ENCODE results near the gene ADM5.

The ADM5 gene, protein sequence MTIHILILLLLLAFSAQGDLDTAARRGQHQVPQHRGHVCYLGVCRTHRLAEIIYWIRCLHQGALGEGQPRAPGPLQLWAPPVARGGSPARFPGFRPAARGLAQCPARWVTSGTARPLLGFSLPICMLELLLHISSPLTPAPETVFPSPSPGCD

DNA sequence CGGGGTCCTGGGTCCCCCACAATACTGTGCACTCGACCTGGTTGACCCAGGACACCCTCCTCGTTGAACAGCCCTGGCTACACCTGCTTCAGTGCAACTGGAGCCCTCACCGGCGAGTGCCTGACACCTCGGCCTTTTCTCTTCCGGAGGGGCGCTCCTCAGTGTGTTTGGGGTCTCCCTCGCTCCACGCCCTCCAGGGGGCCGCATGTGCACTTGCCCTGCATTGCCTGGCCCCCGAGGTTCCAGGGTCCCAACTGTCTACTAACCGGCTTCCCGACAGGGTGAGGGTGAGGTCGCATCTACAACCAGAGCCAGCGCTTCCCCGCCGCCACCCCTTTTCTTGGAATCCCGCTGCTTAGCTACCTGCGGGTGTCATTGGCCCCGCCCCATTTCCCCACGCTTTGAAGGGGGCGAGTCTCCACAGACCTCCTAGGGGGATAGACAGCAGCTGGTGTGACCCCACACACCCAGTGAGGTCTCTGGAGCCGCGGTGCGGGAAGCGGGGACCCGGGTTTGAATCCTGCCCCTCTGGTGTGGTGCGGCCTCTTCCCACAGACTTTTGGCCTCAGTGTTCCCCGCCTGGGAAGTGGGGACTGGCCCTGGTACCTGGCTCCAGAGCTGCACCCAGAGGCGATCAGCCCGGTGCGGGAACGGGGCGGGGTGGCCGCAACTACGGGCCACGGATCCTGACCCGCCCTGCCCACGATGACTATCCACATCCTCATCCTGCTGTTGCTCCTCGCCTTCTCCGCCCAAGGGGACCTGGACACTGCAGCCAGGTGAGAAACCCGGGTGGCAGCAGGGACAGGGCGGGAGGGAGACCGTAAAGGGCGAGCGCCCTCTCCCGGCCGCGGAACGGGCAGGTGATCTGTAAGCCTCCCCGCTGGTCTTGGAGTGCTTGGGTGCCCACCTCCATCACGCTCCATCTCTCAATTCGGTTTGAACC lies at the start of gene ADM5:
Gene ADM5 (plus strand): TSS at position 462 of the 946 bp plus-strand sequence. CDS start 244 bp downstream, at position 706.
- Histone ChIP-seq H3K4me1 (ENCODE audit: control insufficient read depth, insufficient read depth, low read length, unreplicated experiment) (no peaks in the 10 kb centered on the region), H3K27ac (ENCODE audit: low read depth, low read length) (peak within 1 kb of the TSS; percentile 29; the same call in 1 of the 2 replicates), H3K4me3 (ENCODE audit: low read depth, low read length) (peak within 1 kb of the TSS; percentile 81), H2AFZ (ENCODE audit: low read length, unreplicated experiment) (peak within 1 kb of the TSS; percentile 84), H3K27me3 (ENCODE audit: insufficient read depth, low read length) (no peaks in the 10 kb centered on the region), H3K36me3 (ENCODE audit: insufficient read depth, low read length) (no peaks in the 10 kb centered on the region), H3K79me2 (ENCODE audit: control insufficient read depth, insufficient read depth, low read length, unreplicated experiment) (no peaks in the 10 kb centered on the region)

DNA sequence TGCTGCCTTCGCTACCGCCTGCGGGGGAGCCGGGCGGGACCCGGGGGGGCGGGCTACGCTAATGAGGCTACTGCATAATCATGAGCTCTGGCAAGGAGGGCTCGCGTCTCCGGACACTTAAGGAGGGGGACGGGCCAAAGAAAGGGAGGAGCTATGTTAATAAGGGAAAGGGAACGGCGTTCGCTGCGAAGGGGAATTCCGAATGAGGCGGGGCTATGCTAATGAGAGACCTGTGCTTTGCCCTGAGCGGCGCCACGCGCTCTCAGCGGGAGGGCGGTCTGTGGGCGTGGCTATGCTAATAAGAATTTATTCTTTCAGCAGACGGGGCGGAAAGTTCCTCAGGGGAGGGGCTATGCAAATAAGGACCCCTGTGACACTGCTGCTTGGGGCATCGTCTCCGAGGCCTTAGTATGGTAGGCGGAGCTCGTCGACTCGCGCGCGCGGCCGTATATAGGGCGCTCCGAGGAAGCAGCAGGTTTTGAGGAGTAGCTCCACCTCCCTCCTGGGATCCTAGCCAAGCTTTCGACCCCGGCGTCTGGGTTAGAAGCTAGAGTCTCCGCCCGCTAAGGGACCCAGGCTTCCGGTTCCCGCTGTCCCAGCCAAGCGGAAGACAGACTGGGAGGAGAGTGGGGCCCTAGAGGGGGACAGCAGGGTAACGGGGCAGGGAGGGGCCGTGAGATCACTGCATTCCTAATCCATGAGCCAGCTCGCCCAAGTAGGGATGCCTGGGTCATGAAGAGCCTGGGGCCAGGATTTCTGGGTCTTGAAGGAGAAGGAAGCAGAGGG lies 49.1 kb upstream of the ADM5 start, which contains the start of gene RRAS:
Gene RRAS (minus strand): TSS at position 31 of the 786 bp plus-strand sequence. CDS start 45 bp downstream, outside the sequence.
- Histone ChIP-seq H3K36me3 (ENCODE audit: insufficient read depth, low read length) (no peaks in the 10 kb centered on the region), H3K4me1 (ENCODE audit: control insufficient read depth, insufficient read depth, low read length, unreplicated experiment) (peaks cover 21% of the 10 kb centered on the region), H3K79me2 (ENCODE audit: control insufficient read depth, insufficient read depth, low read length, unreplicated experiment) (peaks cover 45% of the 10 kb centered on the region), H2AFZ (ENCODE audit: low read length, unreplicated experiment) (no peak within 1 kb of the TSS), H3K4me3 (ENCODE audit: low read depth, low read length) (peak within 1 kb of the TSS; percentile 95), H3K27me3 (ENCODE audit: insufficient read depth, low read length) (no peaks in the 10 kb centered on the region), H3K27ac (ENCODE audit: low read depth, low read length) (peak within 1 kb of the TSS; percentile 100)

DNA sequence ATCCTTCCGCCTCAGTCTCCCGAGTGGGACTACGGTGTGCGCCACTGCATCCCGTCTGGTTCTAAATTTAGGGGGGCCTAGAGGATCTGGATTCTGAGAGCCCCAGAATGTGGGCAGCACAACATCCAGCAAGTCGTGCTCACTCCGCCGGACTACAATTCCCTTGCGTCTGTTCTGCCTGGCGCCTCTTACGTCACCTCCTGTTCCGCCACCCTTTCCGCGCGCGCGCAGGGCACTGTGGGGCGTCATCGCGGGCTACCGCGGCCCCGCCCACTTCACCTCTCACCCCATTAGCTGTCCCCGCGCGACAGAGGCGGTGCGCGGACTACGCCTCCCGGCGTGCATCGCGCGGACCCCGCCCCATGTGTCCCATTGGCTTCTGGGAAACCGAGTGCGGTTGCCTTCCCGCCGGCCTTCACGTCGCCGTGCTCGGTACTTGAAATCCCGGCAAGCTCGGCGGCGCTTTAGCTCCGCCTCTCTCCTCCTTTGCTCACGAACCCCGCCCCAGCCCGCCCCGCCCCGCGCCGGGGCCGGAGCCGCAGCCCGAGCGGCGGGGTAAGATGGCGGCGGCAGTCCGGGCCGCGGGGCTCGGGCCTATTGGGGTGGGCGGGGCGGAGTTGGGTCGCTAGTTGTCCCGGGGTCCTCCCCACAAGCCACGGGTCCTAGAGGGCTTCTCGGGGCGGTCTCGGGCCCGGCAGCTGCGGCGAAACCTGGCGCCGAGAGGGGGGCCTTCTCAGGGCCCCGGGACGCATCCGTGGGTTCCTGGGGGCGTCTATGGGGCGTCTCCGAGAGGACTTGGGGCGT lies 47.5 kb upstream of the ADM5 start, which contains the start of gene SCAF1:
Gene SCAF1 (plus strand): TSS at position 522 of the 804 bp plus-strand sequence. CDS start 2,818 bp downstream, outside the sequence.
- H3K4me3 ChIP-seq (ENCODE audit: low read depth, low read length), result peak within 1 kb of the TSS; percentile 99
- H3K27me3 ChIP-seq (ENCODE audit: insufficient read depth, low read length), result no peaks in the 10 kb centered on the region
- H3K79me2 ChIP-seq (ENCODE audit: control insufficient read depth, insufficient read depth, low read length, unreplicated experiment), result peaks cover 49% of the 10 kb centered on the region
- H2AFZ ChIP-seq (ENCODE audit: low read length, unreplicated experiment), result no peak within 1 kb of the TSS
- H3K27ac ChIP-seq (ENCODE audit: low read depth, low read length), result peak within 1 kb of the TSS; percentile 100
- no peaks in the 10 kb centered on the region for H3K36me3 ChIP-seq (ENCODE audit: insufficient read depth, low read length)
- H3K4me1 ChIP-seq (ENCODE audit: control insufficient read depth, insufficient read depth, low read length, unreplicated experiment), result peaks cover 21% of the 10 kb centered on the region

DNA sequence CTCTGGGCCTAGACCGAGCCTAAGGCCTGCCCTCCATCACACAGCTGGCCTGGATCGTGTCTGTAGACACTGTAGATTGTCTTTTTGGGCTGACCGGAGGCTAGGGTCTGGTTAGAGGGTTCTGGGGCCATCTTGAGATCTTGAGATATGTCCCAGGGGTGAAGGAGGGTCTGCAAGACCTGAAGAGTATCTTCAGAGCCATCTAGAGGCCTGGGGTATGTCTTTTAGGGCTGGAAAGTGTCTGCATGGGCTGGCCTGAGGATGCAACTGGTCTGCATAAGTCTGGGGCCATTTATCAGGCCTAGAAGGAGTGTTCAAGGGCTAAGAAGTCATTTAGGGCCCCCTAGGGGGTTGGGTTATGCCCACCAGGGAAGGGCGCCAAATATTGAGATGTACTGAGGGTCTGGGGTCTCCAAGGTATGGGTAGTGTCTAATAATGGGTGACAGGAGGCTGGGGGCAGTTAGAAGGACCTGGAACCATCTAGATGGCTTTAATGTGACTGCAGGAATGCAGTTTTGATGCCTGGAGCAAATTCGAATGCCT lies 46.8 kb upstream of the ADM5 start:
- Histone ChIP-seq H2AFZ (ENCODE audit: low read length, unreplicated experiment) (no peak overlapping the region), H3K4me1 (ENCODE audit: control insufficient read depth, insufficient read depth, low read length, unreplicated experiment) (peaks cover 21% of the 10 kb centered on the region), H3K36me3 (ENCODE audit: insufficient read depth, low read length) (no peaks in the 10 kb centered on the region), H3K27ac (ENCODE audit: low read depth, low read length) (peak overlapping the region; percentile 100), H3K4me3 (ENCODE audit: low read depth, low read length) (peak overlapping the region; percentile 99), H3K79me2 (ENCODE audit: control insufficient read depth, insufficient read depth, low read length, unreplicated experiment) (peaks cover 53% of the 10 kb centered on the region), H3K27me3 (ENCODE audit: insufficient read depth, low read length) (no peaks in the 10 kb centered on the region)

DNA sequence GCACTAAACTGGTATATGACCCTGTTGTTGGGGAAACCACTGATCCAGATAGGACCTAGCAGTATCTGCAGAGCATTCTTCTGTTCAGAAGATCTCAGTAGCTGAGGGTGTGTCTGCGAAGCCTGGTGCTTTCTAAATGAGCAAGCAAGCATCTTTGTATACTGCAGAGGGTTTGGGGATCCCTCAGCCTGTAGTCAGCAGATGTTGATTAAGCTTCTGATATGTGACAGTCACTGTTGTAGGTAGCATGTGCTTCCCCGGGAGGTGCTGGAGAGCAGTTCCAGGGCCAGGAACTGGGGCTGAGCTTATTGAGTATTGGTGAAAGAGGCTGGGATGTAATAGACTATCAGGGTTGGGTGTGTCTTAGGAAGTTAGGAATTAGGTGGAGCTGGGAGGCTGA lies 45.9 kb upstream of the ADM5 start:
- Histone ChIP-seq H3K79me2 (ENCODE audit: control insufficient read depth, insufficient read depth, low read length, unreplicated experiment) (peaks cover 48% of the 10 kb centered on the region), H3K27ac (ENCODE audit: low read depth, low read length) (no peak overlapping the region), H3K27me3 (ENCODE audit: insufficient read depth, low read length) (no peaks in the 10 kb centered on the region), H3K4me3 (ENCODE audit: low read depth, low read length) (peak overlapping the region; percentile 99), H2AFZ (ENCODE audit: low read length, unreplicated experiment) (no peak overlapping the region), H3K4me1 (ENCODE audit: control insufficient read depth, insufficient read depth, low read length, unreplicated experiment) (peaks cover 17% of the 10 kb centered on the region), H3K36me3 (ENCODE audit: insufficient read depth, low read length) (no peaks in the 10 kb centered on the region)

DNA sequence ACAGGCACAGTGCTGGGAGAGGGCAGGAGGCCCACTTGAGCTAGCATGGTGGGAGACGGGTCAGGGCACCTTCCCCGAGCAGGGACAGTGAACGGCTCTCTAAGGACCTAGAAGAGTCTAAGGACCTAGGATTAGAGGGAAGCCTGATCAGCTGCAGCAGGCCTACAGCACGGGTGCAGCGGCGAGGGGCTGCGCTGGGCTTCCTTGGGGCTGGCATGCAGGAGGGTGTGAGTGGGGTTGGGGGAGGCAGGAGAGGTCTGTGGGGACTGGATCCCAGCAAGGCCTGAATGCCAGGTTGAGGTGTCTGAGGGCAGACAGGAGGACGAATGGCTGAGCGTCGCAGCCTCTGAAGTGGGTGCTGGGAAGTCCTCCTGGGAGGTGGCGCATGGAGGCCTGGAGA lies 43.8 kb upstream of the ADM5 start:
- Histone ChIP-seq H3K79me2 (ENCODE audit: control insufficient read depth, insufficient read depth, low read length, unreplicated experiment) (peaks cover 44% of the 10 kb centered on the region), H3K27ac (ENCODE audit: low read depth, low read length) (no peak overlapping the region)

DNA sequence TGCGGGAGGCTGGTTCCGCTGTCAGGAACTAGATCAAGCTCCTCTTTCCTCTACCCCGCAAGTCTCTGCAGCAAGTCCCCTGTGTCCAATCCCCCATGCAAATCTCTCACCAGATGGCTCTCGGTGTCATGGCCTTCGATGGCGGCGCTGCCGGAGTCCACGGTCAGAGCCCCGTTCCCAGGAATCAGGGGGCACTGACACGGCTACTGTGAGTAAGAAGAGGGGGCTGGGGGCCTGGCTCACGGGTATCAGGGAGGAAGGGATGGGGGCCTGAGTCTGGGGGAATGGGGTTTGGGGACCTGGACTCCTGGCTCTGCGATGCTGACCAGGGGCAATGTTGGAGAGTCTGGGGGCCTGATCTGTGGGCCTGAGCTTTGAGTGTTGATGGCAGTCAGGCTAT lies 43.4 kb upstream of the ADM5 start:
- Histone ChIP-seq H3K36me3 (ENCODE audit: insufficient read depth, low read length) (0 out of 2 replicates have a peak, but pooled peaks cover 3% of the 10 kb centered on the region), H3K27me3 (ENCODE audit: insufficient read depth, low read length) (no peaks in the 10 kb centered on the region), H2AFZ (ENCODE audit: low read length, unreplicated experiment) (no peak overlapping the region), H3K27ac (ENCODE audit: low read depth, low read length) (no peak overlapping the region), H3K4me1 (ENCODE audit: control insufficient read depth, insufficient read depth, low read length, unreplicated experiment) (peaks cover 14% of the 10 kb centered on the region), H3K79me2 (ENCODE audit: control insufficient read depth, insufficient read depth, low read length, unreplicated experiment) (peaks cover 44% of the 10 kb centered on the region), H3K4me3 (ENCODE audit: low read depth, low read length) (no peak overlapping the region)

More for the DNA sequence above, 43.8 kb upstream of the ADM5 start:
- Histone ChIP-seq H3K4me3 (ENCODE audit: low read depth, low read length) (no peak overlapping the region), H2AFZ (ENCODE audit: low read length, unreplicated experiment) (no peak overlapping the region), H3K27me3 (ENCODE audit: insufficient read depth, low read length) (no peaks in the 10 kb centered on the region), H3K4me1 (ENCODE audit: control insufficient read depth, insufficient read depth, low read length, unreplicated experiment) (peaks cover 14% of the 10 kb centered on the region), H3K36me3 (ENCODE audit: insufficient read depth, low read length) (0 out of 2 replicates have a peak, but pooled peaks cover 3% of the 10 kb centered on the region)

DNA sequence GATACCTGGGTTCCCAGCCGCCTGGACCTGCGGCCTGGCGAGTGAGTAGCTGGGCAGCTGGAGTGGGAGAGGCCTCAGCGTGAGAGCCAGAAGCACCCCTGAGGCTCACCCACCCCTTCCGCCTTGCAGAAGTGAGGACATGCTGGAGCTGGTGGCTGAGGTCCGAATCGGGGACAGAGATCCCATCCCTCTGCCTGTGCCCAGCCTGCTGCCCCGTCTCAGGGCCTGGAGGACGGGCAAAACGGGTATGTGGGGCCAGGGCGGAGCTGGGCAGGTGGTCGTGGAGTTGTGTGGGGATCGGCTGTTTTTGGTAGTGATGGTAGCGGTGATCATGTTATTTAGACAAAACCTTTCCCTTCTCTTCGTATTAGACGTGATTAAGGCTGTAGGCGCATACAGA lies 42.8 kb upstream of the ADM5 start:
- H3K4me3 ChIP-seq (ENCODE audit: low read depth, low read length), result no peak overlapping the region
- peaks cover 14% of the 10 kb centered on the region for H3K4me1 ChIP-seq (ENCODE audit: control insufficient read depth, insufficient read depth, low read length, unreplicated experiment)
- H3K27ac ChIP-seq (ENCODE audit: low read depth, low read length), result no peak overlapping the region
- 0 out of 2 replicates have a peak, but pooled peaks cover 3% of the 10 kb centered on the region for H3K36me3 ChIP-seq (ENCODE audit: insufficient read depth, low read length)
- H3K79me2 ChIP-seq (ENCODE audit: control insufficient read depth, insufficient read depth, low read length, unreplicated experiment), result peaks cover 44% of the 10 kb centered on the region
- H2AFZ ChIP-seq (ENCODE audit: low read length, unreplicated experiment), result no peak overlapping the region
- H3K27me3 ChIP-seq (ENCODE audit: insufficient read depth, low read length), result no peaks in the 10 kb centered on the region

DNA sequence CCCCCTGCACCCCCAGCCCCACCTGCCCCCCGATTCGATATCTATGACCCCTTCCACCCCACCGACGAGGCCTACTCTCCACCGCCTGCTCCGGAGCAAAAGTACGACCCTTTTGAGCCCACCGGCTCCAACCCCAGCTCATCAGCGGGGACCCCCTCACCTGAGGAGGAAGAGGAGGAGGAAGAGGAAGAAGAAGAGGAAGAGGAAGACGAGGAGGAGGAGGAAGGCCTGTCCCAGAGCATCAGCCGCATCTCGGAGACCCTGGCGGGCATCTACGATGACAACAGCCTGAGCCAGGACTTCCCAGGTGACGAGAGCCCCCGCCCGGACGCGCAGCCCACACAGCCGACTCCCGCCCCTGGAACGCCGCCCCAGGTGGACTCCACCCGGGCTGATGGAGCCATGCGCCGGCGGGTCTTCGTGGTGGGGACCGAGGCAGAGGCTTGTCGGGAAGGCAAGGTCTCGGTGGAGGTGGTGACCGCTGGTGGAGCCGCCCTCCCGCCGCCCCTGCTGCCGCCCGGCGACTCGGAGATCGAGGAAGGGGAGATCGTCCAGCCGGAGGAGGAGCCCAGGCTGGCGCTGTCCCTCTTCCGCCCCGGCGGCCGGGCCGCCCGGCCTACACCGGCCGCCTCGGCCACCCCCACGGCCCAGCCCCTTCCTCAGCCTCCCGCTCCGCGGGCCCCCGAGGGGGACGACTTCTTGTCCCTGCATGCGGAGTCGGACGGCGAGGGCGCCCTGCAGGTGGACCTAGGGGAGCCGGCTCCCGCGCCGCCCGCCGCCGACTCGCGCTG lies 38.2 kb upstream of the ADM5 start:
- Histone ChIP-seq H3K36me3 (ENCODE audit: insufficient read depth, low read length) (0 out of 2 replicates have a peak, but pooled peaks cover 3% of the 10 kb centered on the region), H3K4me3 (ENCODE audit: low read depth, low read length) (no peak overlapping the region)

More for the DNA sequence above, 38.2 kb upstream of the ADM5 start:
- H2AFZ ChIP-seq (ENCODE audit: low read length, unreplicated experiment), result no peak overlapping the region
- H3K27me3 ChIP-seq (ENCODE audit: insufficient read depth, low read length), result no peaks in the 10 kb centered on the region
- peaks cover 8% of the 10 kb centered on the region for H3K79me2 ChIP-seq (ENCODE audit: control insufficient read depth, insufficient read depth, low read length, unreplicated experiment)
- no peaks in the 10 kb centered on the region for H3K4me1 ChIP-seq (ENCODE audit: control insufficient read depth, insufficient read depth, low read length, unreplicated experiment)
- H3K27ac ChIP-seq (ENCODE audit: low read depth, low read length), result no peak overlapping the region
